HG03103 (cell line): Measurements from ENCODE around the gene CCDC61.

Experiments used
- ATAC-seq: cut with Tn5 transposase; IDR thresholded peaks from one replicate; pipeline ENCODE4 v1.9.1; 2021; ENCODE audit warnings: low read depth; ENCODE audit not compliant: unreplicated experiment

Gene CCDC61

DNA sequence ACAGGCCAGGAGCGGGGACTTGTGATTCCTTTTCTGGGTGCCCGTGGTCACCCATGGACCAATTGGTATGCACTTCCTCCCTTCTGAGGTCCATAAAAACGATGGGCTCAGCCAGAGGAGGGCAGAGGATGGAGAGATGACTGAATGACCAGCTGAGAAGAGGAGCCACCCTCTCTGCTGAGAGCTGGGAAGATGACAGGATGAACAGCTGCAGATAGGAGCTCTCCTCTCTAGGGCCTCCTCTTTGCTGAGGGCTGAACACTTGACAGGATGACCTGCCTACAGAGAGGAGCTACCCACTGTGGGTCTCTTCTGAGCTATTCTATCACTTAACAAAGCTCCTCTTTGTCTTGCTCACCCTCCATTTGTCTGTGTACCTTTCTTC lies 41.5 kb downstream of the CCDC61 start:
- no peak for ATAC-seq

DNA sequence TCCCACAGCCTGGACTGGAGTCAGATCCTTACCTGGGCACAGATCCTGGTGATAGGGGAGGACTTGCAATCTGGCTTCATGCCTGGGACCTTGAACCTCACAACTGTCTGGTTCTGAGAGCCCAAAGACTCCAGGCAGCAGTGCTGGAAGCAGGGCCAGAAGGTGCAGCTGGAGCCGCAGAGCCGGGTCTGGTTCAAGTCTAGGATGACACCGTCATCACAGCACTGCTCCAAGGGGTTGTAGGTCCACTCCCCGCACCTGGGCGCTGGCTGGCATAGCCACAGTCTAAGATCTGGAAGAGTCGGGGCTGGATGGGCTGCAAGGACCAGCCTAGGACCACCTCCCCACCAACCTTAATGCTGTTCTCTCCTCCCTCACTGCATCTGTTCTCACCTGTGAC lies 44.9 kb downstream of the CCDC61 start:
- ATAC-seq = no peak

DNA sequence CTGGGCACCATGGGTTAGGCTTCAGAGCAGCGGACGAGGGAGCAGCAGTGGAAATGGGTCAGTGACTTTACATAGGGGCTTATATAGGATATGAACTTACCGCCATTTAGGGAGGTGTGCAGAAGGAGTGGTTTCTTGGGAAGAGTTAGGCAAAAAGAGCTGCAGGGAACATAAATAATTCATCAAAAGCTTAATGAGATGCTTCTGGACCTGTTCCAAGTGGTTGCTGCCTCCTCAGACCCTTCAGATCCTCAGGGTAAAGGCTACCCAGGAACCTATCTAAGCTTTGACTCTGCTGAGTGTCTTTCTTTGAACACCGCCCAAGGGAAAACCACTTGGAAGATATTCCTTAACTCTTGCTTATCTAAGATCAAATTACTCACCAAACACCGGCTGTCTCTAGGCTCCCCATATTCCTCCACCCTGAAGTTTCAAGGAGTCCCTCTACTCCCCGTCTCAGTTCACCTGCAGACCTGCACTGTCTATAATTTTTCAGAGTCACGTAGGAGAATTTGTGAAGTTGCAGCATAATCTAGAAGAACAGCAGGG lies 45.8 kb downstream of the CCDC61 start, which contains the start of gene IGFL4:
IGFL4 (minus strand) TSS at position 51 of the 549 bp plus-strand sequence; CDS start at position 11, 40 bp downstream.
- no peak for ATAC-seq

DNA sequence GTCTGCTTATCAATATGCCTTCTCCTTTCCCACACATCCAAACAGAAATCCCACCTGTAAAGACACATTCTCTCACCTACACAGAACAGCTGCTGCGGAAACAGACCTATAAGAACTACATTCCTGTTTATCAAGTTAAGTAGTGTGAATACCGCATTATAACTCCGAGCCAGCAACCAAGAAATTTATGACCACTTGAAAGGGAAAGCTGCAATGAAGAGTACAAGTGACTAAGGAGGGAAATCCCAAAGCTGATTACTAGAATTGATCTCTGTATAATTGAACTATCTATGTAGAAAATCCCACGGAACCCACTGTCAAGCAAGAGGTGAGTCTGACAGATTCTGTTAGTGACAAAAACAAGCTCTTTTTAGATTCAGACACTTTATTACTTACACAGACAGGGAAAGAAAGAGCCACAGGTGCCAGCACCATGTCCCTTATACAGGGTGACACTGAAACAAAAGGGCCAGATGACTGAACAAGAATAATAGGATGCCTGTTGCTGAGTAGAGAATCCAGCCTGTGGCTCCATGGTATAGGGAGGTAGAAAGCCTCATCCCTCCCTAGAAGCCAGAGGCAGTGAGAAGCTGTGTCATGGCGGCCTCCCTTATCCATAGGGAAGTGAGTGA lies 47.1 kb downstream of the CCDC61 start:
- ATAC-seq = no peak

DNA sequence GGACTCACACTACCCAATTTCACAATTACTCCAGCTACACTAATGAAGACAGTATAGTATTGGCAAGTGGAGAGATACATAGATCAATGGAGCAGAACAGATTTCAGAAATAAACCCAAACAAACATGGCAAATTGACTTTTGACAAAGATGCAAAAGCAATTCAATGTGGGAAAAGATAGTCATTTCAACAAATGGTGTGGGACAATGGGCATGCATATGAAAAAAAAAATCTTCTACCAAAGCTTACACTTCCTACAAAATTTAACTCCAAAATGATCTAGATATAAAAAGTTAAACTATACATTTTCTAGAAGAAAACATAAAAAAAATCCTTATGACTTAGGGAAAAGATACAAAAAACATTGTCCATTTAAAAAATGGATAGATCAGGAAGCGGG lies 48.3 kb downstream of the CCDC61 start:
- ATAC-seq = no peak

DNA sequence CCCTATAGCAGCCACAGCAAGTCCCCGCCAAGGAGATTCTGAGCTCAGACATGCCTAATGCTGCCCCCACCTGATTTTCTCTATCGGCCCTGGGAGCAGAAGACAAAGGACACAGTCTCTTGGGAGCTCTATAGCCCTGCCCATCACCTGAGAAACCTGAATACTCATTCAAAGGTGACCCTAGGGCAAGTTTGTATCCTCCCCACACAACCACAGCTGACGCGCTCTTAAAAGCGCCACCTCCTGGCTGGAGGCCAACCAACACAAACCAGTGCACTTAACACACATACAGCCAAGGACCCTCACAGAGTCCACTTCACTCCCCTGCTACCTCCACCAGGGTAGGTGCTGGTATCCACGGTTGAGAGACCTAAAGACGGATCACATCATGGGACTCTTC lies 54.3 kb downstream of the CCDC61 start:
- ATAC-seq = no peak

DNA sequence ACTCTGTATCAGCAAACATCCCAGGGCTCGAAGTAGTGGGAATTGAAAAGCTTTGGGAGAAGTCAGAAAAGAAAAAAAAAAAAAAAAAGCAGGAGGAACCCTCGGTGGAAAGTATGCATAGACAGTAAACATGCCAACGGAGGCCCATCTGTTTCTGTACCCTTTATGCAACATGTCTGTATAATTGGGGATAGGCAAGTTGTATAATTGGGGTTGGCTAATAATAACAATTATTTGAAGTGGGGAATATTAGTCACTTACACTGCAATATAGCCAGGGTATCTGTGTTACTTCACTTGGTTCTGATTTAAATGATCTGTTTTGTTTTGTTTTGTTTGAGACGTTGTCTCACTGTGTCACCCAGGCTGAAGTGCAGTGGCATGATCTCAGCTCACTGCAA lies 57.6 kb downstream of the CCDC61 start:
- ATAC-seq = no peak

DNA sequence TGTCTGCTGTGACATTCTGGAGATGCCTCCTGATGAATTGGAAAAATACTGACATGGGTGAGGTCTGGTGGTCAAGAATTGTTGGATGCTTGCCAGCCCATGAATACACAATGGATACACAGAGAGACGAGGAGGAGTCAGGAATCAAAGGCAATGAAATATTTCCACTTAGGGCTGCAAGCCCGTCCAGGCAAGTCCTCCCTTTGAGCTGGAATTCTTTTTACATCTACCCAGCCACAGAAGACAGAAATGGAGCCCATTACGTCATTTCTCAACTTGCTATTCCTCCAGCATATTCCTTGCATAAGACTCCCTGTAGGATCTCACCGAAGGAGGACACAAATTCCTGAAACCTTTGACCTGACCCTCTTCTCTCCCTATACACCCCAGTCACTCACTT lies 61.3 kb downstream of the CCDC61 start:
- no peak for ATAC-seq

DNA sequence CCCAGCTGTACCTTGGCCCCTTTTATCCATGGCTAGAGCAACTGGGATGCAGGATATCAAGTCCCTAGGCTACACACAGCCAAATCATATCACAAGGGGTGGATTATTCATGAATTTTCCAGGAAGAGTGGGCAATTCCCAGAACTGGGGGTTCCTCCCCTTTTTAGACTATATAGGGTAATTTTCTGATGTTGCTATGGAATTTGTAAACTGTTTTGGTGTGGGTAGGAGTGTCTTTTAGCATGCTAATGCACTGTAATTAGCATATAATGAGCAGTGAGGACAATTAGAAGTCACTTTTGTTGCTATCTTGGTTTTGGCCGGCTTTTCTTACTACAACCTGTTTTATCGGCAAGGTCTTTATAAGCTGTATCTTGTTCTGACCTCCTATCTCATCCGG lies 63.5 kb downstream of the CCDC61 start:
- no peak for ATAC-seq

DNA sequence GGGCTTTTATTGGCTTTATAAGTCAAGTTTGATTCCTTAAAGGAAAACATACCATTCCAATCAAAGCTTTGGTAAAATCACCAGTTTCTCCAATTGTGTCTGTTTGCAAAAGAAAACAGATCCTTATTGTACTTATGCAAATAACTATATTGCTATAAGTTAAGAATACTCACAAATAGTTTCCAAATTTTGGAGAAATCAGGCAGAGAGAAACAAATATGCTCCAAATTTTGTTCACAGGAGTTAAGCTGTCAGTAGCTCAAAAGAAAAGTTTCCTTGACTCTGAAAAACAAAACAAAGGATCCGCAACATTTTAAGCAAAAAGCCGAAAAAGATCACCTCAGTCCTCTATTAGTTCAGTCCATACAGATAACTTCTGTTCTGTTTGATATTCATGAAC lies 64.7 kb downstream of the CCDC61 start:
- ATAC-seq = no peak

DNA sequence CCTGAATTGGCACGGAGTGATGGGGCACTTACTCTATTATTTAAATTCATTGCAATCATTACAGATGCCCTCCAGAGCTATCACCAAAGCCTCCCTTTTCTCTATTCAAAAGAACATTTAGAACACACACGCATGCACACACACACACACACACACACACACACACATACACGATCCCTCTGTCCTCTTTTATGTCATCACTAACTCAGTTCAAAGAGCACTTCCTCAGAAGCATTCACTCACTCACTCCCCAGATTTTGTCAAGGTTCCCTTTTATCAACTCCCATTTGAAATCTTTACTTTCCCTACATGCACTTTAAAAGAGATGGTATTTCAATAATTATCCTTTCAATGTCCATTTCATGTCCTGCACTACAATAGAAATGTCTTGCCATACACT lies 67.9 kb downstream of the CCDC61 start:
- ATAC-seq = no peak

DNA sequence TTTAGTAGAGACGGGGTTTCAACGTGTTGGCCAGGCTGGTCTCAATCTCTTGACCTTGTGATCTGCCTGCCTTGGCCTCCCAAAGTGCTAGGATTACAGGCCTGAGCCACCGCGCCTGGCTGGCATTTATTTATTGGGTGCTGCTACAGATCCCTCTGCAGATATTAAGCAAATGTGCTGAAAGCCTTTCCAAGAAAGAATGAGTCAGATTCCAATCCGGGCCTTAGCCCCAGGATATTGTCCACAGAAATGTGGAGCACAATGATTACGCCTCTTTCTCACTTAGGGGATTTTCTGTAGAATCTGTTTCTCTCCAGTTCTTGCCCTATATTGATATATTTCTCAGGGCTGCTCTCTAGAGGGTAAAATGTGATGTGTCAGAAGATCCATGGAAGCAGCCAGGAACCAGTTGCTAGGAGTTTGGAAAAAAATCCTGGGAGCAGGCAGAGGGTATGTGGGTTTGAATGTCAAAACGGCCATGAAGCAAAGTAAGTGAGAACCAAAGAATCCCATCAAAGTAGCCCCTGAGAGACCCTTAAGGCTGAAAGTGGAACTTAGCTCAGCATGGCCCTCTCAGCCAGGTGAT lies 70.3 kb downstream of the CCDC61 start:
- no peak for ATAC-seq

DNA sequence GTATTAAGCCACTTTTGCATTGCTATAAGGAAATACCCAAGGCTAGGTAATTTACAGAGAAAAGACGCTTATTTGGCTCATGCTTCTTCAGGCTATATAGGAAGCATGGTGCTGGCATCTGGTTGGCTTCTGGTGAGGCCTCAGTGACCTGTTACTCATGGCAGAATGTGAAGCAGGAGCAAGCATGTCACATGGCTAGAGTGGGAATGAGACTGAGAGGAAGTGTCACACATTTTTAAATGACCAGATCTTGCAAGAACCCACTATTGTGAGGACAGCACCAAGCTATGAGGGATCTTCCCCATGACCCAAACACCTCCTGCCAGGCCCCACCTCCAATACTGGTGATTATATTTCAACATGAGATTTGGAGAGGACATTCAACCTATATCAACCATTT lies 71.2 kb downstream of the CCDC61 start:
- no peak for ATAC-seq

DNA sequence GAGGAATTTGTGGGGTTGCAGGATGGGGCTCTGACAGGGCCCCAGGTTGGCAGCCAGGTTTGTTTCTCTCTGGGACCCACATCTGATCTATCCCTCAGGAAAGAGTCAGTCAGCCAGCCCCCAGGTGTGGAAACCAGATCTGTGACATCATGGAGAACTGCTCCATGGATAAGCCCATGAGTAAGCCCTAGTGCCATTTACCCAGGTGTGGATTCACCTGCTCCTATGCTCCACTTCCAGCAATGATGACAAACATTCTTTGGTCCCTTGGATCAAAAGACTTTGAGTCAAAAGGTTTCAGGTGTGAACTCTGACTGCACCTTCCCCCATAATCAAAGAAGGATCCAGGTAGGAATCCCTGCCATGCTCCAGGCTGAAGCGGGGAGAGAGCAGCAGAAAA lies 72.4 kb downstream of the CCDC61 start:
- ATAC-seq = no peak
